ENCODE results near the gene HPS3. TPM values are rescaled to one million over a fixed set of nuclear protein-coding genes. Genes with fewer than 3 reads are reported as not detected.

HPS3 gene
- total RNA-seq, 1 donor from 2014 or later: 17.4 TPM

- no peak for TF ChIP-seq CTCF (conservative IDR thresholded peaks at IDR 0.05)
- peaks cover 7% of the 10 kb centered on the region for H3K36me3 Mint-ChIP-seq (ENCODE audit: low read depth)
- no peak overlapping the region for H3K4me3 Mint-ChIP-seq
- peaks cover 18% of the 10 kb centered on the region for H3K9me3 Mint-ChIP-seq
- DNase-seq (ENCODE audit: low read depth, low spot score): no peak
- H3K27ac Mint-ChIP-seq (ENCODE audit: unreplicated experiment): no peak overlapping the region
- H3K27me3 Mint-ChIP-seq (ENCODE audit: low read depth): no peaks in the 10 kb centered on the region
- H3K4me1 Mint-ChIP-seq: no peaks in the 10 kb centered on the region
Observed at GRCh38 chr3:149104484-149104883, 25.0 kb upstream of the HPS3 start.

- Mint-ChIP-seq H3K27me3 (ENCODE audit: low read depth) (no peaks in the 10 kb centered on the region), H3K4me3 (no peak overlapping the region), H3K36me3 (ENCODE audit: low read depth) (no peaks in the 10 kb centered on the region), H3K4me1 (no peaks in the 10 kb centered on the region), H3K27ac (ENCODE audit: unreplicated experiment) (no peak overlapping the region), H3K9me3 (peaks cover 5% of the 10 kb centered on the region)
- no peak for DNase-seq (ENCODE audit: low read depth, low spot score)
- TF ChIP-seq CTCF (conservative IDR thresholded peaks at IDR 0.05): no peak
Observed at GRCh38 chr3:149114458-149114857, 15.0 kb upstream of the HPS3 start.

- H3K27me3 Mint-ChIP-seq (ENCODE audit: low read depth): no peaks in the 10 kb centered on the region
- DNase-seq (ENCODE audit: low read depth, low spot score): no peak
- no peak overlapping the region for H3K4me3 Mint-ChIP-seq
- H3K4me1 Mint-ChIP-seq: no peaks in the 10 kb centered on the region
- H3K27ac Mint-ChIP-seq (ENCODE audit: unreplicated experiment): no peak overlapping the region
- H3K36me3 Mint-ChIP-seq (ENCODE audit: low read depth): no peaks in the 10 kb centered on the region
- TF ChIP-seq CTCF (conservative IDR thresholded peaks at IDR 0.05): no peak
- peaks cover 2% of the 10 kb centered on the region for H3K9me3 Mint-ChIP-seq
Observed at GRCh38 chr3:149115114-149115513, 14.3 kb upstream of the HPS3 start.

- DNase-seq (ENCODE audit: low read depth, low spot score): no peak
- Mint-ChIP-seq H3K4me3 (no peak overlapping the region), H3K9me3 (no peaks in the 10 kb centered on the region), H3K4me1 (no peaks in the 10 kb centered on the region), H3K27ac (ENCODE audit: unreplicated experiment) (no peak overlapping the region), H3K36me3 (ENCODE audit: low read depth) (no peaks in the 10 kb centered on the region), H3K27me3 (ENCODE audit: low read depth) (no peaks in the 10 kb centered on the region)
- no peak for TF ChIP-seq CTCF (conservative IDR thresholded peaks at IDR 0.05)
Observed at GRCh38 chr3:149118724-149119123, 10.7 kb upstream of the HPS3 start.

GRCh38 chr3:149119466-149119865 is 10.0 kb upstream of the HPS3 start:
- no peaks in the 10 kb centered on the region for H3K9me3 Mint-ChIP-seq
- H3K4me3 Mint-ChIP-seq: no peak overlapping the region
- H3K4me1 Mint-ChIP-seq: no peaks in the 10 kb centered on the region
- TF ChIP-seq CTCF (conservative IDR thresholded peaks at IDR 0.05): no peak
- no peaks in the 10 kb centered on the region for H3K36me3 Mint-ChIP-seq (ENCODE audit: low read depth)
- no peaks in the 10 kb centered on the region for H3K27me3 Mint-ChIP-seq (ENCODE audit: low read depth)
- H3K27ac Mint-ChIP-seq (ENCODE audit: unreplicated experiment): no peak overlapping the region
- no peak for DNase-seq (ENCODE audit: low read depth, low spot score)

All from neural crest cell (in vitro differentiated cells).